ENCODE measurements around the gene NRP1.

DNA sequence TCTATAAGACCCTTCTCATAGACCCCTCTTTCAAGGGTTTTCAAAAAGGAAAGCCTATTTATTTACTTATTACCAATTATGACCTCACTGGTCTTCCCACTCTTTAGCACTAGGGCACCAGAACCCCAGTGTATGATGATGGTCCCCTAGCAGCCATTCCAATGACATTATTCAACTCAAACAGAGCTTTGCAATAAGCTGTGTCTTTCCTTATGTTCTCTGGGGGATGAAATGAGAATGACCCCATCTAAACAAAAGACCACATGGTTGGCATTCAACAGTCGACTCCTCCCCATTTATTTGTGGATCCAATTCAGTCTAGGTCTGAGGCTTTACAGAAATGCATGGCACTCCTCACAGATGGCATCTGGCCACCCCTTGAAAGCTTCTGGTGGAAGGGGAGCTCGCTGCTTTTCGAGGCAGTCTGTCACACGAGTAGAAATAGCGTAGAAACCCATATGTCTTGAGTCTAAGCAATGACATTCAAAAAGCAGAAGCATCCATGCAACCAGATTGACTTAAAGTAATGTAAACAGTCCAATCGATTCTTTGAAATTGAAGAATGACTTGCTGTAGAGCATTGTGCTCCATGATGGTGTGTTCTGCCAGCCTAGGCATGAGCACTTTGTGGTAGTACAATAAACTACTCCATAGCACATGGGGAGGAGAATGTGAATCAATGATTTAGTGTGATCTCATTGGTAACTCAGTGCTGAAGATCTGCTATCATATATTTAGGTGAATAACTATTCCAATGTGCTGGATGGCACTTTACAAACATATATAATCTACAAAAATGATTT, 29.8 kb downstream of the NRP1 start:
- TF ChIP-seq, protein P1, sequence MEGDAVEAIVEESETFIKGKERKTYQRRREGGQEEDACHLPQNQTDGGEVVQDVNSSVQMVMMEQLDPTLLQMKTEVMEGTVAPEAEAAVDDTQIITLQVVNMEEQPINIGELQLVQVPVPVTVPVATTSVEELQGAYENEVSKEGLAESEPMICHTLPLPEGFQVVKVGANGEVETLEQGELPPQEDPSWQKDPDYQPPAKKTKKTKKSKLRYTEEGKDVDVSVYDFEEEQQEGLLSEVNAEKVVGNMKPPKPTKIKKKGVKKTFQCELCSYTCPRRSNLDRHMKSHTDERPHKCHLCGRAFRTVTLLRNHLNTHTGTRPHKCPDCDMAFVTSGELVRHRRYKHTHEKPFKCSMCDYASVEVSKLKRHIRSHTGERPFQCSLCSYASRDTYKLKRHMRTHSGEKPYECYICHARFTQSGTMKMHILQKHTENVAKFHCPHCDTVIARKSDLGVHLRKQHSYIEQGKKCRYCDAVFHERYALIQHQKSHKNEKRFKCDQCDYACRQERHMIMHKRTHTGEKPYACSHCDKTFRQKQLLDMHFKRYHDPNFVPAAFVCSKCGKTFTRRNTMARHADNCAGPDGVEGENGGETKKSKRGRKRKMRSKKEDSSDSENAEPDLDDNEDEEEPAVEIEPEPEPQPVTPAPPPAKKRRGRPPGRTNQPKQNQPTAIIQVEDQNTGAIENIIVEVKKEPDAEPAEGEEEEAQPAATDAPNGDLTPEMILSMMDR (IDR thresholded peaks at IDR 0.05 in 4 of 5, conservative IDR thresholded peaks at IDR 0.05 in 1 of 5), result no peak
- no peak for TF ChIP-seq POLR2A (IDR thresholded peaks at IDR 0.05)
